ENCODE results near the gene NDUFA5.

NDUFA5 gene

DNA sequence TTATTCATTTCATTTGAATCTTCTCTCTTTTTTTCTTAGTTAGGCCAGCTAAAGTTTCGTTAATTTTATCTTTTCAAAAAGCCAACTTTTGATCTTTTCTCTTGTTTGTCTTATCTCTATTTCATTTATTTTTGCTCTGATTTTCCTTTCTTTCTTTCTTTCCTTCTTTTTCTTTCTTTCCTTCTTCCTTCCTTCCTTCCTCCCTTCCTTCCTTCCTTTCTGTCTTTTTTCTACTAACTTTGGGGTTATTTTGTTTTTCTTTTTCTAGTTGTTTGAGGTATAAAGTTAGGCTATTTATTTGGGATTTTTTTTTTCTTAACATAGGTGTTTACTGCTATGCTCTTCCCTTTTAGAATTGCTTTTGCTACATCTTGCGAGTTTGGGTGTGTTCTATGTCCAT is 30.8 kb upstream of the NDUFA5 start:
- H3K27me3 ChIP-seq (ENCODE audit: low read depth, low read length), result no peaks in the 10 kb centered on the region

DNA sequence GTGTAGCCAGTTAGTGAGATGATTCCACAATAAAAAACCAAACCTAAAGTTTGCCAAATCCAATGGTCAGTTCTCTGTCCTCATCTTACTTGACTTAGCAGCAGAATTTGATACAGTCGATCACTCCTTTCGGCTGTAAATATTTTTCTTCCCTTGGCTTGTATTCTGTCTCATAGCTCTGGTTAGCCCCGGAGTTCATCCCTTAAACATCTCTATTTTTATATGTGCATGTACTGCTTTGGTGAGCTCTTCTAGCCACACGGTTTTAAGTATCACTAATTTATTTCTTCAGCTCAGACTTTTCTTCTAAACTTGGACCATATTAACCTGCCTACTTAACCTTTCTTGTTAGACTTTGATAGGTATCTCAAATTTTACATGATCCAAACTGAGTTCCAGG is 26.2 kb upstream of the NDUFA5 start:
- Histone ChIP-seq H3K9me3 (ENCODE audit: insufficient read depth, low read length) (no peaks in the 10 kb centered on the region), H3K9ac (ENCODE audit: low read length) (no peak overlapping the region), H3K4me3 (ENCODE audit: low read length) (no peak overlapping the region), H3K4me1 (ENCODE audit: low read length) (peaks cover 5% of the 10 kb centered on the region; the same call in 1 of the 2 replicates), H3K79me2 (ENCODE audit: low read length) (no peaks in the 10 kb centered on the region), H3K27me3 (ENCODE audit: low read depth, low read length) (0 out of 2 replicates have a peak, but pooled peaks cover 4% of the 10 kb centered on the region), H2AFZ (ENCODE audit: low read depth, low read length) (no peak overlapping the region), H3K27ac (ENCODE audit: low read length) (no peak overlapping the region), H3K36me3 (replicated peaks; ENCODE audit: low read depth, low read length) (no peaks in the 10 kb centered on the region), H3K4me2 (ENCODE audit: low read length) (no peak overlapping the region), H4K20me1 (ENCODE audit: insufficient read depth, low read length) (no peaks in the 10 kb centered on the region)
- TF ChIP-seq, protein P1, sequence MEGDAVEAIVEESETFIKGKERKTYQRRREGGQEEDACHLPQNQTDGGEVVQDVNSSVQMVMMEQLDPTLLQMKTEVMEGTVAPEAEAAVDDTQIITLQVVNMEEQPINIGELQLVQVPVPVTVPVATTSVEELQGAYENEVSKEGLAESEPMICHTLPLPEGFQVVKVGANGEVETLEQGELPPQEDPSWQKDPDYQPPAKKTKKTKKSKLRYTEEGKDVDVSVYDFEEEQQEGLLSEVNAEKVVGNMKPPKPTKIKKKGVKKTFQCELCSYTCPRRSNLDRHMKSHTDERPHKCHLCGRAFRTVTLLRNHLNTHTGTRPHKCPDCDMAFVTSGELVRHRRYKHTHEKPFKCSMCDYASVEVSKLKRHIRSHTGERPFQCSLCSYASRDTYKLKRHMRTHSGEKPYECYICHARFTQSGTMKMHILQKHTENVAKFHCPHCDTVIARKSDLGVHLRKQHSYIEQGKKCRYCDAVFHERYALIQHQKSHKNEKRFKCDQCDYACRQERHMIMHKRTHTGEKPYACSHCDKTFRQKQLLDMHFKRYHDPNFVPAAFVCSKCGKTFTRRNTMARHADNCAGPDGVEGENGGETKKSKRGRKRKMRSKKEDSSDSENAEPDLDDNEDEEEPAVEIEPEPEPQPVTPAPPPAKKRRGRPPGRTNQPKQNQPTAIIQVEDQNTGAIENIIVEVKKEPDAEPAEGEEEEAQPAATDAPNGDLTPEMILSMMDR (IDR thresholded peaks at IDR 0.05; ENCODE audit: low read depth, low read length), result no peak
- no peak for TF ChIP-seq EZH2phosphoT487 (IDR thresholded peaks at IDR 0.05; ENCODE audit: low read depth)

More for the DNA sequence above, 30.8 kb upstream of the NDUFA5 start:
- no peak for TF ChIP-seq EZH2phosphoT487 (IDR thresholded peaks at IDR 0.05; ENCODE audit: low read depth)
- TF ChIP-seq, protein P1 (IDR thresholded peaks at IDR 0.05; ENCODE audit: low read depth, low read length), result no peak
- H2AFZ ChIP-seq (ENCODE audit: low read depth, low read length), result no peak overlapping the region
- H3K9me3 ChIP-seq (ENCODE audit: insufficient read depth, low read length), result no peaks in the 10 kb centered on the region
- no peaks in the 10 kb centered on the region for H4K20me1 ChIP-seq (ENCODE audit: insufficient read depth, low read length)
- no peak overlapping the region for H3K4me3 ChIP-seq (ENCODE audit: low read length)
- no peaks in the 10 kb centered on the region for H3K4me1 ChIP-seq (ENCODE audit: low read length)
- no peaks in the 10 kb centered on the region for H3K79me2 ChIP-seq (ENCODE audit: low read length)
- no peak overlapping the region for H3K27ac ChIP-seq (ENCODE audit: low read length)
- no peak overlapping the region for H3K4me2 ChIP-seq (ENCODE audit: low read length)
- no peak overlapping the region for H3K9ac ChIP-seq (ENCODE audit: low read length)
- H3K36me3 ChIP-seq (replicated peaks; ENCODE audit: low read depth, low read length), result no peaks in the 10 kb centered on the region

DNA sequence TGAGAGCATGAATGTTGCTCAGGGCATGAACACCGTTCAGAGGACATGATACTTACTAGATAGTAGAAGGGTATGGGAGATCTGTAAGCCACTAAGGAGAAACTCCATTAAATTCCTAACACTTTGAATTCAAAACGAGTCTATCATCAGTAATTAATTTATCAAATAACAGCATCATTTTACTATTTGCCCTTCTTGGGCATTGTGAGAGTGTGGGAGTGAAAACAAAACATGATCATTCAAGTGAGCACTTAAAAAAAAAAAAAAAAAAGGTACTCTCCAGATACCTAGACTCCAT is 23.5 kb upstream of the NDUFA5 start:
- no peaks in the 10 kb centered on the region for H3K36me3 ChIP-seq (replicated peaks; ENCODE audit: low read depth, low read length)
- no peaks in the 10 kb centered on the region for H3K9me3 ChIP-seq (ENCODE audit: insufficient read depth, low read length)
- peaks cover 5% of the 10 kb centered on the region; the same call in 1 of the 2 replicates for H3K4me1 ChIP-seq (ENCODE audit: low read length)
- 0 out of 2 replicates have a peak, but pooled peaks cover 4% of the 10 kb centered on the region for H3K27me3 ChIP-seq (ENCODE audit: low read depth, low read length)
- peak overlapping the region; percentile 69 for H3K4me3 ChIP-seq (ENCODE audit: low read length)
- H3K27ac ChIP-seq (ENCODE audit: low read length), result no peak overlapping the region
- H4K20me1 ChIP-seq (ENCODE audit: insufficient read depth, low read length), result no peaks in the 10 kb centered on the region
- TF ChIP-seq, protein P1 (IDR thresholded peaks at IDR 0.05; ENCODE audit: low read depth, low read length), result no peak
- TF ChIP-seq EZH2phosphoT487 (IDR thresholded peaks at IDR 0.05; ENCODE audit: low read depth), result no peak
- H2AFZ ChIP-seq (ENCODE audit: low read depth, low read length), result peak overlapping the region; percentile 100
- H3K79me2 ChIP-seq (ENCODE audit: low read length), result no peaks in the 10 kb centered on the region
- peak overlapping the region; percentile 45; the same call in 1 of the 2 replicates for H3K9ac ChIP-seq (ENCODE audit: low read length)
- H3K4me2 ChIP-seq (ENCODE audit: low read length), result peak overlapping the region; percentile 92

DNA sequence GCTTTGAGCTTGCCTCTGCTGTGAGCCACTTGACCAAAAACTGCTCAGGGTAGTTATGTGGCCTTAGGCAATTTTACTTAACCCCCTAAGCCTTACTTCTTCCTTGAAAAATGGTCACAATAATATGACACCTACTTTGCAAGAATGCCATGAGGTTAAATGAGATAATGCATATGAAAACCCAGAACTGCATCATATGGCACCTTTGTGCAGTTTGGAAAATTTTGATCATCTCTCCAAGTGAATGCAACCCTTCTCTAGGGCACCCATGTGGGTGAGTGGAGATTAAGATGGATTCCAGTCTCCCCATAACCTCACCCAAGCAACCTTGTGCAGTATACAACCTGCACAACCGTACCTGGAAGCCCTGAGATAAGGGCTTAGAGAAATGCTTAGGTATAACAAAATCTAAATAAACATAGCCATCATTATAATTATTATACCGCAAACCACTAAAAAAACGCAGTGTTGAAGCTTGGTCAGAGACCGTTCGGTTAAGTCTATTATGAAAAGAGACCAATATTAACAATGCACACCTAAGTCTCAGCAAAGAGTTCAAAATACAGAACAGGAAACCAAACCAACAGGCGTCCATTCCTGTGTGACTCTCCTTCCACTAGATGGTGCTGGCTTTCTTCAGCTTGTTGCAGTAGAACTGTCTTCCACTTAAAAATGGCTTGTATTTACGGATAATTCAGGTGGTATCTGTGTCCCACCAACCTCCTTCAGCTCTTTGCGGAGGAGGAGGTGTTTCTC is 23.0 kb upstream of the NDUFA5 start:
- Histone ChIP-seq H3K79me2 (ENCODE audit: low read length) (no peaks in the 10 kb centered on the region), H3K4me2 (ENCODE audit: low read length) (peak overlapping the region; percentile 92), H3K4me3 (ENCODE audit: low read length) (peak overlapping the region; percentile 69), H2AFZ (ENCODE audit: low read depth, low read length) (peak overlapping the region; percentile 100), H3K9ac (ENCODE audit: low read length) (peak overlapping the region; percentile 45; the same call in 1 of the 2 replicates), H3K4me1 (ENCODE audit: low read length) (peaks cover 5% of the 10 kb centered on the region; the same call in 1 of the 2 replicates), H3K27me3 (ENCODE audit: low read depth, low read length) (0 out of 2 replicates have a peak, but pooled peaks cover 4% of the 10 kb centered on the region), H3K9me3 (ENCODE audit: insufficient read depth, low read length) (no peaks in the 10 kb centered on the region), H3K36me3 (replicated peaks; ENCODE audit: low read depth, low read length) (no peaks in the 10 kb centered on the region), H4K20me1 (ENCODE audit: insufficient read depth, low read length) (no peaks in the 10 kb centered on the region), H3K27ac (ENCODE audit: low read length) (no peak overlapping the region)
- no peak for TF ChIP-seq EZH2phosphoT487 (IDR thresholded peaks at IDR 0.05; ENCODE audit: low read depth)
- TF ChIP-seq, protein P1 (IDR thresholded peaks at IDR 0.05; ENCODE audit: low read depth, low read length), result peak; percentile 91

All from OCI-LY3 (cell line).